Heart left ventricle (tissue), 16 donors: ENCODE results near the gene CRYAB. TPM values are rescaled to one million over a fixed set of nuclear protein-coding genes. Genes with fewer than 3 reads are reported as not detected.

Experiments used
- ATAC-seq, 4 donors: fragments of 200-7000 bp; cut with Tn5 transposase; one replicate each; pipeline ENCODE4 v1.9.1; 2020 to 2022; ENCODE audit warnings: moderate library complexity in 4 of 4, mild to moderate bottlenecking in 3 of 4, moderate number of reproducible peaks in 1 of 4
- DNase-seq, 5 donors: peaks; one replicate each; pipeline ENCODE4 v3.0.0-alpha.2; 2020
- H3K27ac ChIP-seq, 12 donors: fragments of 200-600 bp; sonication (generic) in 4 of 12; one replicate each; pipeline versions ENCODE4 v1.5.0 to v1.8.0; 2016 to 2022; ENCODE audit warnings: mild to moderate bottlenecking in 2 of 12
- H3K27me3 ChIP-seq, 9 donors: fragments of 200-600 bp; sonication (generic) in 2 of 9; one replicate each; pipeline versions ENCODE4 v1.5.1 to v1.8.0; 2016 to 2022; ENCODE audit warnings: mild to moderate bottlenecking in 3 of 9
- H3K36me3 ChIP-seq, 9 donors: fragments of 200-600 bp; sonication (generic) in 2 of 9; one replicate each; pipeline versions ENCODE4 v1.5.0 to v1.8.0; 2018 to 2022; ENCODE audit warnings: mild to moderate bottlenecking in 2 of 9
- H3K4me1 ChIP-seq, 12 donors: fragments of 200-600 bp; sonication (generic) in 4 of 12; one replicate each; pipeline versions ENCODE4 v1.5.0 to v1.8.0; 2016 to 2022; ENCODE audit warnings: mild to moderate bottlenecking in 3 of 12
- H3K4me3 ChIP-seq, 12 donors: fragments of 200-600 bp; sonication (generic) in 4 of 12; one replicate each; pipeline versions ENCODE4 v1.5.0 to v1.8.0; 2017 to 2022; ENCODE audit warnings: mild to moderate bottlenecking in 9 of 12, moderate library complexity in 4 of 12
- H3K9me3 ChIP-seq, 12 donors: fragments of 200-600 bp; sonication (generic) in 4 of 12; one replicate each; pipeline versions ENCODE4 v1.5.0 to v1.8.0; 2016 to 2022; ENCODE audit warnings: mild to moderate bottlenecking in 1 of 12
- POLR2A ChIP-seq, 2 donors: fragments of 450-650 bp; IDR thresholded peaks; one replicate each; pipeline ENCODE4 v1.6.1; 2017; ENCODE audit warnings: antibody characterized with exemption in 2 of 2, mild to moderate bottlenecking in 2 of 2, moderate library complexity in 2 of 2
- WGBS, 4 donors: extraction: QIAGEN DNeasy Blood & Tissue Kit in 2 of 4; methylation state at CpG; one replicate each; pipeline versions ENCODE4 v1.1.5 to v1.1.7; 2013 to 2018; 5-methylcytosine and 5-hydroxymethylcytosine counted together
- intact Hi-C, 10 donors: fragments of 100-400 bp; cut with DNase I; formaldehyde crosslinking; loops; one replicate each; pipeline versions ENCODE4 v1.11.1 to v1.14.2; 2022
- polyA plus RNA-seq, 2 donors: library from polyadenylated mRNA; stranded (reverse); fragments of 200-250 nt; gene quantifications; one replicate each; pipeline ENCODE4 v1.2.3, GENCODE V29; 2013
- total RNA-seq, 9 donors: library from RNA; depleted of rRNA in 2 of 9; stranded (reverse); fragments of >200 nt in 2 of 9; fragmentation: NEBNext Ultra II Directional in 3 of 9; extraction: Animal tissue kit (Norgen Biotek cat#: 25700) in 3 of 9; gene quantifications; one replicate each; pipeline versions ENCODE4 v1.1.0 to v1.2.4, GENCODE V29; 2016 to 2023
- TF ChIP-seq, protein P1 (sequence below), 12 donors: fragments of 200-600 bp; sonication (generic) in 4 of 12; IDR thresholded peaks; one replicate each; pipeline versions ENCODE4 v1.5.0 to v1.8.0; 2018 to 2022; ENCODE audit warnings: antibody characterized with exemption in 12 of 12, mild to moderate bottlenecking in 5 of 12
- donor health status: ischemic (EF 13 %, LVEDD 7.1; RV severe dilation, severe dysfunction).
- donor health status: healthy with polysubstance abuse.
- donor health status: DM: no; HTN: yes; CAD: no.
- donor health status: DM: no; HTN: no; CAD: no.
- donor health status: ischemic (EF 25% LVEDD 6.9; RV normal size, moderate dysfunction).
- donor health status: ischemic (EF 25% LVEDD 5.7; RV mildly dilated, moderate dysfunction).
- donor health status: healthy.
- donor health status: DM: yes; HTN: yes; CAD: no.
- donor health status: ischemic (EF 35%, LVEDD 5.7; RV mildly dilated, moderate dysfunction).
- donor health status: nonischemic (EF 11% LVEDD 7.7; RV severe dilation, severe dysfunction).
- donor health status: DM: yes; HTN: yes; CAD: no.
- donor health status: PGD.
- donor health status: ischemic (EF 29% LVEDD 5.4; RV normal size, mild dysfunction).
- donor health status: nonischemic (EF 23%, LVEDD 6.1; RV moderate dilation, normal function).

CRYAB gene
- total and polyA plus RNA-seq, 11 donors: 4,504 to 20,720 (median 8,477) TPM

- TF ChIP-seq, protein P1, sequence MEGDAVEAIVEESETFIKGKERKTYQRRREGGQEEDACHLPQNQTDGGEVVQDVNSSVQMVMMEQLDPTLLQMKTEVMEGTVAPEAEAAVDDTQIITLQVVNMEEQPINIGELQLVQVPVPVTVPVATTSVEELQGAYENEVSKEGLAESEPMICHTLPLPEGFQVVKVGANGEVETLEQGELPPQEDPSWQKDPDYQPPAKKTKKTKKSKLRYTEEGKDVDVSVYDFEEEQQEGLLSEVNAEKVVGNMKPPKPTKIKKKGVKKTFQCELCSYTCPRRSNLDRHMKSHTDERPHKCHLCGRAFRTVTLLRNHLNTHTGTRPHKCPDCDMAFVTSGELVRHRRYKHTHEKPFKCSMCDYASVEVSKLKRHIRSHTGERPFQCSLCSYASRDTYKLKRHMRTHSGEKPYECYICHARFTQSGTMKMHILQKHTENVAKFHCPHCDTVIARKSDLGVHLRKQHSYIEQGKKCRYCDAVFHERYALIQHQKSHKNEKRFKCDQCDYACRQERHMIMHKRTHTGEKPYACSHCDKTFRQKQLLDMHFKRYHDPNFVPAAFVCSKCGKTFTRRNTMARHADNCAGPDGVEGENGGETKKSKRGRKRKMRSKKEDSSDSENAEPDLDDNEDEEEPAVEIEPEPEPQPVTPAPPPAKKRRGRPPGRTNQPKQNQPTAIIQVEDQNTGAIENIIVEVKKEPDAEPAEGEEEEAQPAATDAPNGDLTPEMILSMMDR (IDR thresholded peaks at IDR 0.05): no peak
- peak in 1 of 2 donors; percentile 35 for TF ChIP-seq POLR2A (IDR thresholded peaks at IDR 0.05)
- Histone ChIP-seq H3K36me3 (peaks cover 0 to 37% (median 18%) of the 10 kb centered on the region in 9 donors), H3K4me3 (peak overlapping the region; percentile 37 to 80 (median 59)), H3K4me1 (peaks cover 0 to 29% (median 7%) of the 10 kb centered on the region in 12 donors), H3K27ac (peak overlapping the region; percentile 89 to 100 (median 96)), H3K27me3 (peaks cover 0 to 10% (median 0%) of the 10 kb centered on the region in 9 donors), H3K9me3 (no peaks in the 10 kb centered on the region)
- intact Hi-C loops: loop anchor here in 1 of 10 donors (5.0 kb wide), 1 partner anchor 34 kb away; the partner anchor contains the start of genes CFAP68 and FDXACB1
- 27 to 39% (median 30%) methylated on average over 9 of the region's 9 CpGs for WGBS, 4 donors
- ATAC-seq (peak; percentile 4 to 55 (median 32)), DNase-seq (peak in 4 of 5 donors; percentile 39 to 62 (median 55))
Measured at GRCh38 chr11:111910676-111911562, 651 bp downstream of the CRYAB start.

DNA sequence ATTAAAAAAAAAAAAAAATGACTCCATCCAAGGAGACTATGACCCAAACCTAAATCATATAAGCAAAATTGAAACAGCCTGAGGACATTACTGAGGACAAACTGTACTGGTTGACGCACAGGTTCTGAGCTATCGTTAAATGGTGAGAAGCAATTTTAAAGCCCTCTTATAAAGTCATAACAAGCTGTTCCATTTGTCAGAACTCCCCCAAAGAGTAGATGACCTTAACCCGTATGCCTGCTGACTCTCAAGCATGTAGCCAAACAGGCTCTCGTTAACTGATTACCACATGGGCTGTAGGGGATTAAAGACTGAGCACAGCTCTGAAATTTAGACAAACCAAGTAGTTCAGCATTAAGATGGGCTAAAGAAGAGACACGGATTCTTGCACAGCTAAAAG, 2.2 kb downstream of the CRYAB start:
- WGBS, 4 donors: 32 to 49% (median 40%) methylated on average over 5 of the region's 5 CpGs
- no peak for ATAC-seq
- peaks cover 0 to 26% (median 2%) of the 10 kb centered on the region in 12 donors for H3K4me1 ChIP-seq

DNA sequence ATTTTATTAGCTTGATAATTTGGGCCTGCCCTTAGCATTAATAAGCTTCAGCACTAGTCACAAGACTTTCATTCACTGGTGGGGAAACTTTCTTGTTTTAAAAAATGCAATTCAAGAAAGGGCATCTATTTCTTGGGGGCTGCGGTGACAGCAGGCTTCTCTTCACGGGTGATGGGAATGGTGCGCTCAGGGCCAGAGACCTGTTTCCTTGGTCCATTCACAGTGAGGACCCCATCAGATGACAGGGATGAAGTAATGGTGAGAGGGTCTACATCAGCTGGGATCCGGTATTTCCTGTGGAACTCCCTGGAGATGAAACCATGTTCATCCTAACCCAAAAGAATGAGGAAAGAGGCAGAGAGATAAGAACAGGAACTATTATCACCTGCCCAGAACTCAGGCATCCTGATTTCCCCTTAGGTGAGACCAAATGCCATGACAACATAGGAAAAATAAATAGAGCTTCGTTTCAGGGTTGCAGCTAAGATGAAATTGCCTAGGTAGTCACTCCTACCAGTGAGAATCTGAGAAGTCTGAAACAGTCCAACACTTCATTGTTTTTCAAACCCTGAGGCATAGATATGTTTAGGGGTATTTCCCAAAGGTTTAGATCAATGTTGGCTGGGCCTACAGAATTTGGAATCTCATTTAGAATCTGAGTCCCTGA, 2.8 kb downstream of the CRYAB start:
- TF ChIP-seq, protein P1 (IDR thresholded peaks at IDR 0.05): no peak
- no peak for TF ChIP-seq POLR2A (IDR thresholded peaks at IDR 0.05)
- no peak for ATAC-seq

More for the DNA sequence above, 2.2 kb downstream of the CRYAB start:
- peak overlapping the region; percentile 89 to 100 (median 96) for H3K27ac ChIP-seq
- peaks cover 0 to 34% (median 18%) of the 10 kb centered on the region in 9 donors for H3K36me3 ChIP-seq
- DNase-seq: no peak
- H3K27me3 ChIP-seq: peaks cover 0 to 10% (median 0%) of the 10 kb centered on the region in 9 donors
- no peaks in the 10 kb centered on the region for H3K9me3 ChIP-seq
- intact Hi-C loops: no loop called here
- TF ChIP-seq, protein P1 (IDR thresholded peaks at IDR 0.05): no peak
- TF ChIP-seq POLR2A (IDR thresholded peaks at IDR 0.05): no peak
- H3K4me3 ChIP-seq: peak overlapping the region; percentile 37 to 80 (median 59)

More for the DNA sequence above, 2.8 kb downstream of the CRYAB start:
- peak overlapping the region; percentile 89 to 100 (median 96) for H3K27ac ChIP-seq
- peaks cover 0 to 34% (median 18%) of the 10 kb centered on the region in 9 donors for H3K36me3 ChIP-seq
- 39 to 52% (median 48%) methylated on average over 5 of the region's 5 CpGs for WGBS, 4 donors
- no peak for DNase-seq
- peak overlapping the region in 11 of 12 donors; percentile 38 to 80 (median 59) for H3K4me3 ChIP-seq
- H3K4me1 ChIP-seq: peaks cover 0 to 20% (median 1%) of the 10 kb centered on the region in 12 donors
- H3K27me3 ChIP-seq: peaks cover 0 to 10% (median 0%) of the 10 kb centered on the region in 9 donors
- intact Hi-C loops: no loop called here
- H3K9me3 ChIP-seq: no peaks in the 10 kb centered on the region
